ENCODE measurements around the gene DOCK9.
A peak's percentile ranks its signal among the peaks of the same experiment; 100 is the strongest.
"Not testable (repeated sequence)": the region's sequence is repeated elsewhere in the genome, so short reads cannot be mapped to it uniquely, and the experiment has no call there.

Gene DOCK9

GRCh38 chr13:98761126-98761985 lies 216.5 kb downstream of the DOCK9 start:
- peak; percentile 62 for DNase-seq

DNA sequence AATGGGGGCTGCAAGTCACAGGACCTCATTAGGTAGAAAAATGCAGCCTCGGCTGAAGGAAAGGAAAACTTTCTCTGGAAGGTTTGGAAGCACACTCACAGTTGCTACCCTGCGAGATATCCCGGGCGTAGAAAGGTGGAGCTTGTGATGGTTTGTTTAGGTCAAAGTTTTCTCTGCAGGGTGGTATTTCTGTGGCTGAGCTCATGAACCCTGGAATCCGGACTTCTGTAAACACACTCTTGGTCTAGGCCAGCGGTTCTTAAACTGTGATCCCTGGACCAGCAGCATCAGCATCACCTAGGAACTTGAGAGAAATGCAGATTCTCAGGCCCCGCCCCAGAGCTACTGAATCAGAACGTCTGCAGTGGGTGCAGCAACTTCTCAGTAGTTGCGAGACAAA lies 222.1 kb downstream of the DOCK9 start:
- DNase-seq = no peak

DNA sequence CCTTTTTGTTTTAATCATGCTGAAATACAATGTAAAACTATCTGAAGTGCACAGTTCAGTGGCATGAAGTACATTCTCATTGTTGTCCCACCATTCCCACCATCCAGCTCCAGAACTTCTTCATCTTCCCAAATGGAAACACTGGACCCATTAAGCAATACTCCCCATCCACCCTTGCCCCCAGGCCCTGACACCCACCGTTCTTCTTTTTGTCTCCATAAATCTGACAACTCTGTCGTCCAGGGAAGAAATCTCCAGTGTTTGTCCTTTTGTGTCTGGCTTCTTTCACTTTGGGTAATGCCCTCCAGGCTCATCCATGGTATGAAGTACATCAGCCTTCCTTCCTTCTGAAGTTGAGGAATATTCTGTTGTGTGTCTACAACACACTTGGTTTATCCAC lies 222.7 kb downstream of the DOCK9 start:
- no peak for DNase-seq

GRCh38 chr13:98754468-98754867 lies 223.4 kb downstream of the DOCK9 start:
- DNase-seq = not testable (repeated sequence)

GRCh38 chr13:98752467-98753290 lies 225.2 kb downstream of the DOCK9 start, which contains the start of gene SLC15A1:
Gene SLC15A1 (minus strand): TSS chr13:98752672. CDS start chr13:98752598, 74 bp downstream.
- DNase-seq = no peak

DNA sequence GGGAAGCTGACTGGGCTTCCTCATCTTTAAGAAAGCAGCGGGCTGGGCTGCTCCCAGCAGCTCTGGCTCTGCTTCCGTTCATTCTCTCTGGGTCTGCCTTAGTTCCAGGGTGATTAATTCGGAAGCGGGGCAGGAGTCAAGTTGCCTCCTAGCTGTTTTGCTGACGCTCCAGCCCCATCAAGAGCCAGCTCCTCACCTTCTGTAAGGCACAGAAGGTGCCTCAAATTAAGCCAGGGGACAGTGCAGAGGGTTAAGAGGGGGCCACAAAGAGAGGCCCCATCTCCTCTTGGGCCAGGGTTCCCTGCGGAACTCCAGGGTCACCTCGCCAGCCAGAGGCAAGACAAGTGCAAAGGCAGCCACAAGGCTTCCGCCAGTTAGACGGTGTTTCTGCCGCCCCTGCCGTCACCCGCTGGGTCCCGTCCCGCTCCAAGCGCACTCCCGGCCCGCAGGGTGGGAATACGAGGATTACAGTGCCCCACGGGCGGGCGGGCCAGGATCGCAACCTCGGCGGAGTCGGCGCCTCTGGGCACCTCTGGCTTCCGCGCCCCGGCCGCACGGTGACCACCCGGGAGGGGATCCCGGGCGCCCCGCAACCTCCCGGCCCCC lies 225.9 kb downstream of the DOCK9 start:
- peak; percentile 17 for DNase-seq

GRCh38 chr13:98751367-98751782 lies 226.5 kb downstream of the DOCK9 start:
- DNase-seq = no peak

DNA sequence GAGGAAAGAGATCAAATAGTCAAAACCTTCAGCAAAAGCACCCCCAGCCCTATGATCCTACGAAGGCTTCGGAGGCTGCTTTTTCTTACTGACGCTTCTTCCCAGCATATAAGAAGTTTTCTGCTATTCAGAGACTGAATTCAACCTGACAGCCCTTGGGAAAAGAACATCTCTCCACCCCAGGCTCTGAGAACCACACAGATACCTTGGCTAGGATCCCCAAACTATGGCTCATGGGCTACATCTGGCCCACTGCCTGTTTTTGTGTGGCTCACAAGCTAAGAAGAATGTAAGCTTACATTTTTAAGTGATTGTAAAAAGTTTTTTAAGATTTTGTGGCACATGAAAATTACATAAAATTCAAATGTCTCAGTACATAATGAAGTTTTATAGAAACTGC lies 228.4 kb downstream of the DOCK9 start:
- peak; percentile 72 for DNase-seq

DNA sequence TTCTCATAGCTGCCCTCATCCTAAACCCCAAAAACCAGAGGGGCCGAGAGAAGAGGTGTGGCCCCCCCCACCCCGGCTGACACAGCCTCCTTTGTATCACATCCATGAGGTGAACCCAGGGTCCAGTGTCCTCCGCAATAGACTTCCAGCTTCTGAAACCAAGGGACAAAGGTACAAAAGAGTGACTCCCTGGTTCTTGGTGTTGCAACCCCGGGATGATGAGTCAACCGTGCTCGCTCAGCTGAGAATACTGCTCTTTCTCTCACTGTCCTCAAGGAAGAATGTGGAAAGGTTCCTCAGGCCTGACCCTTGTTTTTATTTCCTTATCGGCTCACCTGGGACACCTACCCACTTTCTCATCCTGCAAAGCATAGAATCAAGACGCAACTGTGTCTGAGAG lies 230.9 kb downstream of the DOCK9 start:
- no peak for DNase-seq
